Measurements from ENCODE around the gene CALML5. TPM values are rescaled to one million over a fixed set of nuclear protein-coding genes. Genes with fewer than 3 reads are reported as not detected.

The CALML5 gene
- total RNA-seq, 4 donors from 2014 or later, result not detected

DNA sequence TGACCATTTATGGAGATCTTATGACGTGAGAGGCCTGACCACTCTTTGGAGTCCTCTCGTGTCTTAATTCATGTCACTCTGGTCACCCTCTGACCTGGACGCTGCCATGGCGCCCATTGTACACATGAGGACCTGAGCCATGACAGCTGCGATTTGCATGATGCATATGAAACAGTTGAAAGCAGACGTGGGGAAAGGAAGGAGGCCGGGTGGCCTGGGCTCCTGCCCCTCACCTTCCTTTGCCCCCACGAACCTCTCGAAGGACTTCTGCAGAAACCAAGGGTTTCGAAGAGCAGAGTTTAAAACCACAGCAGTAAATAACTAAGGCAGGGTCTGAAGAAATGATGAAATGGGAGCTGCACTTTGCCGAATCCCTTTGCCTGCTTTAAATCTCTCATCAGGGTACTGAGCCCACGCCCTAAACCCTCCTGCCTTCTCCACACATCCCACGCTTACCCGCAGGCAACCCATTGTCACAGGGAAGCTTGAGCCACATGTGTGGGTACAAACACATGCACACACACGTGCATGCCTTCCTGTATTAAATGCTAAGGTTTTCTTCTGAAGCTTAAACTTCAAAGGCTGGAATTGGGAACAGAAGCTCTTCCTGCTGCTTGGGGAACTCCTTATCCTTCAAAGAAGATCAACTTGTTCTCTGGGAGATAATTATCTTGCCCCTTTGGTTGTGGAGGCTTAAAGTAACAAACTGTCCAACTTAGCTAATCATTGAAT lies 13.7 kb upstream of the CALML5 start:
- Histone ChIP-seq H3K9me3 (no peaks in the 10 kb centered on the region), H3K27ac (no peak overlapping the region), H3K4me3 (no peak overlapping the region), H3K27me3 (no peaks in the 10 kb centered on the region), H3K36me3 (no peaks in the 10 kb centered on the region), H3K4me1 (peaks cover 0 to 7% (median 2%) of the 10 kb centered on the region in 4 donors)
- DNase-seq, result peak in 1 of 3 donors; percentile 15
- TF ChIP-seq, protein P1, sequence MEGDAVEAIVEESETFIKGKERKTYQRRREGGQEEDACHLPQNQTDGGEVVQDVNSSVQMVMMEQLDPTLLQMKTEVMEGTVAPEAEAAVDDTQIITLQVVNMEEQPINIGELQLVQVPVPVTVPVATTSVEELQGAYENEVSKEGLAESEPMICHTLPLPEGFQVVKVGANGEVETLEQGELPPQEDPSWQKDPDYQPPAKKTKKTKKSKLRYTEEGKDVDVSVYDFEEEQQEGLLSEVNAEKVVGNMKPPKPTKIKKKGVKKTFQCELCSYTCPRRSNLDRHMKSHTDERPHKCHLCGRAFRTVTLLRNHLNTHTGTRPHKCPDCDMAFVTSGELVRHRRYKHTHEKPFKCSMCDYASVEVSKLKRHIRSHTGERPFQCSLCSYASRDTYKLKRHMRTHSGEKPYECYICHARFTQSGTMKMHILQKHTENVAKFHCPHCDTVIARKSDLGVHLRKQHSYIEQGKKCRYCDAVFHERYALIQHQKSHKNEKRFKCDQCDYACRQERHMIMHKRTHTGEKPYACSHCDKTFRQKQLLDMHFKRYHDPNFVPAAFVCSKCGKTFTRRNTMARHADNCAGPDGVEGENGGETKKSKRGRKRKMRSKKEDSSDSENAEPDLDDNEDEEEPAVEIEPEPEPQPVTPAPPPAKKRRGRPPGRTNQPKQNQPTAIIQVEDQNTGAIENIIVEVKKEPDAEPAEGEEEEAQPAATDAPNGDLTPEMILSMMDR (IDR thresholded peaks at IDR 0.05), result no peak
- TF ChIP-seq POLR2A (IDR thresholded peaks at IDR 0.05), result no peak

DNA sequence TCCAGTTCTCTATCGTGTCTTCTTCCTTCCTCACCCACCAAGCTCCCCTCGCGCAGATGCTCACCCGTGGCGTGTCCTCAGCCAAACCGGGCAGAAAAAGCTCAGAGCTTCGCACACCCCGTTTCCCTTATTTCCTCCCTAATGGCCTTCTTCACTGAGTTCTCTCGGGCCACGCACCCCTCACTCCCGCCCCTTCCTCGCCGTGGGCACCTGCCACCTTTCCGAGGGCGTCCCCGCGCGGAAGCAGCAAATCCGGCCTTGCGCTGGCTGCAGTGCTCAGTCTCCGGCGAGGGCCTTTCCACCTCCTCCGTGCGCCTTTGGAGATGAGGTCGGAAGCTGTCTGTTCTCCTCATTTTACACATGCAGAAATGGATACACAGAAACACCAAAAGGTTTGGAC lies 13.0 kb upstream of the CALML5 start:
- Histone ChIP-seq H3K27me3 (no peaks in the 10 kb centered on the region), H3K27ac (no peak overlapping the region), H3K36me3 (no peaks in the 10 kb centered on the region), H3K9me3 (no peaks in the 10 kb centered on the region), H3K4me1 (peaks cover 0 to 4% (median 1%) of the 10 kb centered on the region in 4 donors), H3K4me3 (no peak overlapping the region)
- TF ChIP-seq, protein P1 (IDR thresholded peaks at IDR 0.05), result no peak
- no peak for TF ChIP-seq POLR2A (IDR thresholded peaks at IDR 0.05)
- DNase-seq, result peak in 1 of 3 donors; percentile 30

DNA sequence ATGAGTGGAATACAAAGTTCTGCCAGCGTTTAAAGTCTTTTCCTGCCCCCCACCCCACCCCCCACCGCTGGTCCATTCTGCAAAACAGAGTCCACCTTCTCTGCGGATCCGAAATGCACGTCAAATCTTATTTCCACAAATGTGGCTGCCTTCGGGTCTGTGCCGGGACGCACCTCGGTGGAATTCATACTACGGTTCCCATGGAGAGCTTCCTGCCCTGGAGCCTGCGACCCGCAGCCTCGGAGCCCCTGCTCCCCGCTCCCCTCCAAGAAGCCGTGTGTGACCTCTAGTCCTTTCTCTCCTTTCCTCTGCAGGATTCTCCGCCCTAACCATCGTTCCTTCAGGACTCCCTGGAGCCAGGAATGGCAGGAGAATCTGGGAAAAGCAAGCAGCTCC lies 12.5 kb upstream of the CALML5 start:
- H3K27ac ChIP-seq, result no peak overlapping the region
- H3K4me3 ChIP-seq, result no peak overlapping the region
- TF ChIP-seq, protein P1 (IDR thresholded peaks at IDR 0.05), result no peak
- no peak for TF ChIP-seq POLR2A (IDR thresholded peaks at IDR 0.05)
- H3K27me3 ChIP-seq, result no peaks in the 10 kb centered on the region
- H3K36me3 ChIP-seq, result no peaks in the 10 kb centered on the region
- H3K9me3 ChIP-seq, result no peaks in the 10 kb centered on the region
- peak in 1 of 3 donors; percentile 19 for DNase-seq
- no peaks in the 10 kb centered on the region for H3K4me1 ChIP-seq

- no peaks in the 10 kb centered on the region for H3K27me3 ChIP-seq
- no peaks in the 10 kb centered on the region for H3K9me3 ChIP-seq
- H3K27ac ChIP-seq, result no peak overlapping the region
- no peak overlapping the region for H3K4me3 ChIP-seq
- TF ChIP-seq POLR2A (IDR thresholded peaks at IDR 0.05), result no peak
- TF ChIP-seq, protein P1 (IDR thresholded peaks at IDR 0.05), result no peak
- no peaks in the 10 kb centered on the region for H3K36me3 ChIP-seq
- H3K4me1 ChIP-seq, result no peaks in the 10 kb centered on the region
- DNase-seq, result peak in 1 of 3 donors; percentile 43
Measured at GRCh38 chr10:5511231-5511884, 12.0 kb upstream of the CALML5 start.

DNA sequence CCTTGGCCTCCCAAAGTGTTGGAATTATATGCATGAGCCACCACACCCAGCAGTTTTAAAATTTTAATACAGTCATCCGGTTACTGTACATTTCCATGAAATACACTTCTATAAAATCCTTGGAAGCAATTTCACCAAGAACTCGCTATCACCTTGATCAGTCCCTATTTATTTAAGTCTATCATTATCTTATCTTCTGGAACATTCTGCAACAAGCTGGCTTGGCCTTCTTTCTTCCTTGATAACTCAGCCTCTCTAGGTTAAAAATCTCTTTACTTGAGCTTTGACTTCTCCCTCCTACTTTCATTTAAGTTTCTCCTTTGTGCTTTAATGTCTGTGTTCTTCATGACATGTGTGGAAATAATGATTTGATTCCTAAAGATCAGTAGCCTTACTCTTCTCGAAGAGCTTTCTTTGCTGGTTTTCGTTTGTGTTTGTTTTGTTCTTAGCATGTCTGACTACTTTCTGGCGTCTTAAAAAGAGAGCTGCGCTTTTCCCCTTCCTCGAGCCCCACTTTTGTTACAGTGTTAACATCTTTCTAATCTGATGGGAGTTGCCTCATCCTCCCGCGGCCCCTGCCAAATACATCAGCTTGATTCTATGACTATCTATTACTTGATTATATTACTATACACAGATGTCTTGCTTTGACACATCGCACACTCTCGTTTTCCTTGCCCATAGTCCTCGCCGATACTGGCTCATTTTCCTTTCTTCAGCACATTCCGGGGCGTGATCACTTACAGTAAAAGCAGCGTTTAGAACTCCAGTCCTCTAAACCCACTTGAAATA lies 11.1 kb upstream of the CALML5 start:
- TF ChIP-seq, protein P1 (IDR thresholded peaks at IDR 0.05), result no peak
- TF ChIP-seq POLR2A (IDR thresholded peaks at IDR 0.05), result no peak
- H3K27me3 ChIP-seq, result no peaks in the 10 kb centered on the region
- no peaks in the 10 kb centered on the region for H3K4me1 ChIP-seq
- no peak overlapping the region for H3K4me3 ChIP-seq
- no peaks in the 10 kb centered on the region for H3K36me3 ChIP-seq
- no peak overlapping the region for H3K27ac ChIP-seq
- H3K9me3 ChIP-seq, result no peaks in the 10 kb centered on the region
- DNase-seq, result peak in 1 of 3 donors; percentile 20

Data from Peyer's patch (tissue), 4 donors.